Activated CD8-positive, alpha-beta memory T cell treated with anti-CD3 and anti-CD28 coated beads, Interleukin-2, amount 10 ng/mL, durations not matched to agents 7 days and 5 days (primary cell): ENCODE data around the gene ADAMTS16. TPM values are rescaled to one million over a fixed set of nuclear protein-coding genes. Genes with fewer than 3 reads are reported as not detected.

Source experiments
- ATAC-seq: fragments of 150-1000 bp; cut with Tn5 transposase; one replicate; pipeline ENCODE4 v1.10.0; 2021; ENCODE audit warnings: moderate library complexity
- CTCF ChIA-PET: fragments of 350-600 bp; sonication (Branson Sonifier 250); formaldehyde crosslinking; loops from one replicate; lab custom pipeline; 2021; ENCODE audit warnings: antibody characterized with exemption; lab: Charles Lee
- DNase-seq: peaks from one replicate; pipeline ENCODE4 v3.0.0-alpha.2; 2020
- H3K27ac Mint-ChIP-seq: one replicate; pipeline ENCODE4 v1.8.0; 2021; ENCODE audit warnings: mild to moderate bottlenecking, mixed read lengths
- H3K27me3 Mint-ChIP-seq: one replicate; pipeline ENCODE4 v1.8.0; 2021; ENCODE audit warnings: mixed read lengths
- H3K36me3 Mint-ChIP-seq: one replicate; pipeline ENCODE4 v1.8.0; 2021; ENCODE audit warnings: mild to moderate bottlenecking, mixed read lengths
- H3K4me1 Mint-ChIP-seq: one replicate; pipeline ENCODE4 v1.8.0; 2021; ENCODE audit warnings: mixed read lengths
- H3K4me3 Mint-ChIP-seq: one replicate; pipeline ENCODE4 v1.8.0; 2021; ENCODE audit warnings: mild to moderate bottlenecking, moderate library complexity, mixed read lengths
- H3K9me3 Mint-ChIP-seq: one replicate; pipeline ENCODE4 v1.8.0; 2022; ENCODE audit warnings: low read depth, mixed read lengths
- total RNA-seq, 2 experiments: library from RNA; stranded (reverse); gene quantifications; one replicate each; pipeline ENCODE4 v1.2.3, GENCODE V29; 2021

ADAMTS16 gene
- total RNA-seq, 2 experiments from 2014 or later, result not detected

DNA sequence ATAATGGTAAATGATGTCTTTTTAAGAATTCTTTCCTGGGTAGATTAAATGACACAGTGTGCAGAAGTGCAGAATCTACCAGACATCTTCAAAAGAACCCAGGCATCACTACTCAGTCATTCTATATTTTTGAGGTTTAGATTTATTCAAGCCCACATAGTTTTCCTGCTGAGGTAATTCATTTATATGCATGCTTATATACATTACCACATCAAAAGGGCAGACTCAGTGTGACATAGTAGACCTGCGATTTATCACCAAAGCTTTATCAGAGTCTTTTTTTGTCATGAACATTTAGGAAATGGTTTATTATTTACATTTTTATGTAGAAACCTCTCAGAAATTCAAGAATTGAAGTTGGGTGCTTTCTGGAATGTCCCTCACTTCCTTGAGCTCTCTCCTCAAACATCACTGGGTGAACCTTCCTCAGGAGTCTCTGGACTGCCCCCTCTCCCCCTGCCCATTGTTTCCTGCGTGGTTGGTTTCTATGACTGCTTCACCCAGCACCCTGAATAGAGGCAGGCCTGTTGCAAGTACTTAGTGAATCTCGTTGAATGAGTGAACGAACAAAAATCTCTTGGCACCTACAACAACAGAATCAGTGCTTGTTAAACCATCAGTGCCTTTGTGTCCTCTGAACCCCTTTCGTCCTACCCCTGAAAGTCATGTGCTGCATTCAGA is 42.5 kb downstream of the ADAMTS16 start:
- H3K36me3 Mint-ChIP-seq, result no peaks in the 10 kb centered on the region
- ATAC-seq (no peak), DNase-seq (no peak)
- no peaks in the 10 kb centered on the region for H3K4me1 Mint-ChIP-seq
- H3K4me3 Mint-ChIP-seq, result no peak overlapping the region
- H3K27me3 Mint-ChIP-seq, result peaks cover 8% of the 10 kb centered on the region
- no peak overlapping the region for H3K27ac Mint-ChIP-seq
- no peaks in the 10 kb centered on the region for H3K9me3 Mint-ChIP-seq
- CTCF ChIA-PET, result no interaction called here

- no peak overlapping the region for H3K4me3 Mint-ChIP-seq
- H3K36me3 Mint-ChIP-seq, result no peaks in the 10 kb centered on the region
- H3K4me1 Mint-ChIP-seq, result no peaks in the 10 kb centered on the region
- DNase-seq, result no peak
- ATAC-seq, result no peak
- no peaks in the 10 kb centered on the region for H3K9me3 Mint-ChIP-seq
- peaks cover 8% of the 10 kb centered on the region for H3K27me3 Mint-ChIP-seq
- no peak overlapping the region for H3K27ac Mint-ChIP-seq
- CTCF ChIA-PET, result no interaction called here
Observed at GRCh38 chr5:5183189-5183699, 43.1 kb downstream of the ADAMTS16 start.

- no peak for ATAC-seq
- H3K27me3 Mint-ChIP-seq, result peaks cover 8% of the 10 kb centered on the region
- no peak for DNase-seq
- no peaks in the 10 kb centered on the region for H3K4me1 Mint-ChIP-seq
- H3K9me3 Mint-ChIP-seq, result no peaks in the 10 kb centered on the region
- no peaks in the 10 kb centered on the region for H3K36me3 Mint-ChIP-seq
- no peak overlapping the region for H3K4me3 Mint-ChIP-seq
- CTCF ChIA-PET, result no interaction called here
- no peak overlapping the region for H3K27ac Mint-ChIP-seq
Observed at GRCh38 chr5:5183933-5184332, 43.8 kb downstream of the ADAMTS16 start.

GRCh38 chr5:5188376-5189050 is 48.4 kb downstream of the ADAMTS16 start:
- Mint-ChIP-seq H3K4me1 (no peaks in the 10 kb centered on the region), H3K4me3 (no peak overlapping the region), H3K27me3 (no peaks in the 10 kb centered on the region), H3K36me3 (no peaks in the 10 kb centered on the region), H3K27ac (no peak overlapping the region), H3K9me3 (no peaks in the 10 kb centered on the region)
- CTCF ChIA-PET, result no interaction called here
- DNase-seq, result no peak
- ATAC-seq, result no peak

DNA sequence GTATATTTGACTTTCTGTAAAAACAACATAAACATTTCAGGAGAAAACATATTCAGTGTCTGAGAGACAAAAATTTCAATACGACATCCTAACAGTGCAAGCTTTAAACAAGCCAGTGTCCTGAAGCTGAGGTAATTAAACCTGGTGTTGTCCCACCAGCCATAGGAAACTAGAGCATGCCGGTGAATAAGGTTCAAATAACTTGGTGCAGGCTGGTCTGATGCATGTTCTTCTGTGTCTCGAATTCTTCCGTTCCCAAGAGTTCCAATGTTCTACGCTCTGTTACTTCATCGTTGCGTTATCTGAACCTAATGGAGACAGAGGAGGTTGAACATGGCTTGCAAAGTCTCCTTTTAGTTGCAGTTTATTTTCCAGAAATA is 48.9 kb downstream of the ADAMTS16 start:
- H3K36me3 Mint-ChIP-seq, result no peaks in the 10 kb centered on the region
- no peaks in the 10 kb centered on the region for H3K9me3 Mint-ChIP-seq
- DNase-seq (no peak), ATAC-seq (no peak)
- no peaks in the 10 kb centered on the region for H3K4me1 Mint-ChIP-seq
- no peak overlapping the region for H3K4me3 Mint-ChIP-seq
- no peaks in the 10 kb centered on the region for H3K27me3 Mint-ChIP-seq
- no peak overlapping the region for H3K27ac Mint-ChIP-seq
- CTCF ChIA-PET, result no interaction called here

DNA sequence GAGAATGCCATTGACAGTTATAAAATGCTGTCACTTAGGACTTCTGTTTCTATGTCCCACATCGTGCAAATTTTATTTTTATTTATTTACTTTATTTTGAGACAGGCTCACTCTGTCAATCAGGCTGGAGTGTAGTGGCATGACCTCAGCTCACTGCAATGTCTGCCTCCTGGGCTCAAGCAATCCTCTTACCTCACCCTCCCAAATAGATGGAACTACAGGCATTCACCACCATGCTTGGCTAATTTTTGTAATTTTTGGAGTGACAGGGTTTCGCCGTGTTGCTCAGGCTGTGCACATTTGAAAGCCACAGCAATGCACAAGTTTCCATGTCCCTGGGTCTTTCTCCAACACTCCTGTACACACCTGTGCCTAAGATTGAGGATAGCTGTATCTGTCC is 51.8 kb downstream of the ADAMTS16 start:
- CTCF ChIA-PET, result no interaction called here
- Mint-ChIP-seq H3K27ac (no peak overlapping the region), H3K9me3 (no peaks in the 10 kb centered on the region), H3K27me3 (no peaks in the 10 kb centered on the region), H3K36me3 (no peaks in the 10 kb centered on the region), H3K4me1 (no peaks in the 10 kb centered on the region), H3K4me3 (no peak overlapping the region)
- no peak for ATAC-seq
- DNase-seq, result no peak

DNA sequence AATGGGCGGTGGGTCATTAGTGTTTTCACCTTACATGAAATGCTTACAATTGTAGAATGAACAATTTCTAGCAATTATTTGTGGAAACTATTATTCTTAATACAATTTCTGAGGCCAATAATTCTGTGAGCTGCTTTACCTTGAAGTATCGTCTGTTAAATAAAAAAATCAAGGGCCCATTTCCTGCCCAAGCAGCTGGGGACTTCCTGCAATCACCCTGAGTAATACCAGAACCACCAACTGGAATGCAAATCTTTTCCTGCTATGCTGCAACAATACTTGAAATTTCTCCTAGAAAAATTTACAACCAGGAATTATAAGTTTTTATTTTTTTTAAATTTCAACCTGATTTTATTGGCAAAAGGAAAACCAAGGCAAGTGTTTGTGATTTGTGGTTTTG is 52.6 kb downstream of the ADAMTS16 start:
- Mint-ChIP-seq H3K27me3 (no peaks in the 10 kb centered on the region), H3K36me3 (no peaks in the 10 kb centered on the region), H3K4me1 (no peaks in the 10 kb centered on the region), H3K27ac (no peak overlapping the region), H3K9me3 (no peaks in the 10 kb centered on the region), H3K4me3 (no peak overlapping the region)
- DNase-seq, result no peak
- no peak for ATAC-seq
- CTCF ChIA-PET, result no interaction called here

GRCh38 chr5:5195128-5195918 is 55.2 kb downstream of the ADAMTS16 start:
- H3K4me3 Mint-ChIP-seq, result no peak overlapping the region
- no peak overlapping the region for H3K27ac Mint-ChIP-seq
- DNase-seq, result no peak
- CTCF ChIA-PET, result no interaction called here
- H3K4me1 Mint-ChIP-seq, result no peaks in the 10 kb centered on the region
- no peaks in the 10 kb centered on the region for H3K36me3 Mint-ChIP-seq
- no peak for ATAC-seq
- H3K9me3 Mint-ChIP-seq, result no peaks in the 10 kb centered on the region
- H3K27me3 Mint-ChIP-seq, result no peaks in the 10 kb centered on the region

- H3K36me3 Mint-ChIP-seq, result no peaks in the 10 kb centered on the region
- H3K27ac Mint-ChIP-seq, result no peak overlapping the region
- DNase-seq, result no peak
- H3K27me3 Mint-ChIP-seq, result no peaks in the 10 kb centered on the region
- no peak for ATAC-seq
- CTCF ChIA-PET, result no interaction called here
- H3K4me1 Mint-ChIP-seq, result no peaks in the 10 kb centered on the region
- H3K4me3 Mint-ChIP-seq, result no peak overlapping the region
- H3K9me3 Mint-ChIP-seq, result no peaks in the 10 kb centered on the region
Observed at GRCh38 chr5:5198135-5198534, 58.0 kb downstream of the ADAMTS16 start.

- no peak for DNase-seq
- Mint-ChIP-seq H3K4me3 (no peak overlapping the region), H3K27me3 (no peaks in the 10 kb centered on the region), H3K27ac (no peak overlapping the region), H3K9me3 (no peaks in the 10 kb centered on the region), H3K36me3 (no peaks in the 10 kb centered on the region), H3K4me1 (no peaks in the 10 kb centered on the region)
- CTCF ChIA-PET, result no interaction called here
- no peak for ATAC-seq
Observed at GRCh38 chr5:5198815-5199214, 58.7 kb downstream of the ADAMTS16 start.

- no peaks in the 10 kb centered on the region for H3K4me1 Mint-ChIP-seq
- H3K4me3 Mint-ChIP-seq, result no peak overlapping the region
- H3K27ac Mint-ChIP-seq, result no peak overlapping the region
- no peaks in the 10 kb centered on the region for H3K9me3 Mint-ChIP-seq
- H3K27me3 Mint-ChIP-seq, result no peaks in the 10 kb centered on the region
- CTCF ChIA-PET, result no interaction called here
- DNase-seq (no peak), ATAC-seq (no peak)
- H3K36me3 Mint-ChIP-seq, result no peaks in the 10 kb centered on the region
Observed at GRCh38 chr5:5199495-5199894, 59.4 kb downstream of the ADAMTS16 start.

DNA sequence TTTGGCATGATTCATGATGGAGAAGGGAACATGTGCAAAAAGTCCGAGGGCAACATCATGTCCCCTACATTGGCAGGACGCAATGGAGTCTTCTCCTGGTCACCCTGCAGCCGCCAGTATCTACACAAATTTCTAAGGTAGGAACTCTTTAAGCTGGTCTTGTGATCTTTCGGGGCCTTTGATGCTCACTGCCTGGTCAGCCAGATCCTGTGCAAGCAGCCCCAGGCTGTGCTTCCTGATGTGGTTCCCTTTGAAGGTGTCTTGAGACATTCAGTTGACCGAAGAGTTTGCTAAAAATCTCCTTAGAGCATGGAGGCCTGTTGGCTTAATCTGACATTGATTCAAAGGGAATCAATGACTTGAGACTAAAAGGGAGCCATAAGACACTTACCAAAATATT is 60.0 kb downstream of the ADAMTS16 start:
- no peak overlapping the region for H3K4me3 Mint-ChIP-seq
- ATAC-seq (no peak), DNase-seq (no peak)
- H3K36me3 Mint-ChIP-seq, result no peaks in the 10 kb centered on the region
- H3K9me3 Mint-ChIP-seq, result no peaks in the 10 kb centered on the region
- H3K27ac Mint-ChIP-seq, result no peak overlapping the region
- H3K27me3 Mint-ChIP-seq, result no peaks in the 10 kb centered on the region
- CTCF ChIA-PET, result no interaction called here
- no peaks in the 10 kb centered on the region for H3K4me1 Mint-ChIP-seq

- ATAC-seq (no peak), DNase-seq (no peak)
- H3K27ac Mint-ChIP-seq, result no peak overlapping the region
- no peaks in the 10 kb centered on the region for H3K36me3 Mint-ChIP-seq
- H3K27me3 Mint-ChIP-seq, result no peaks in the 10 kb centered on the region
- H3K4me3 Mint-ChIP-seq, result no peak overlapping the region
- H3K4me1 Mint-ChIP-seq, result no peaks in the 10 kb centered on the region
- no peaks in the 10 kb centered on the region for H3K9me3 Mint-ChIP-seq
- CTCF ChIA-PET, result no interaction called here
Observed at GRCh38 chr5:5202321-5202720, 62.2 kb downstream of the ADAMTS16 start.

GRCh38 chr5:5203451-5203850 is 63.3 kb downstream of the ADAMTS16 start:
- CTCF ChIA-PET, result no interaction called here
- ATAC-seq (no peak), DNase-seq (no peak)
- Mint-ChIP-seq H3K9me3 (no peaks in the 10 kb centered on the region), H3K27ac (no peak overlapping the region), H3K36me3 (no peaks in the 10 kb centered on the region), H3K4me1 (no peaks in the 10 kb centered on the region), H3K4me3 (no peak overlapping the region), H3K27me3 (no peaks in the 10 kb centered on the region)
